SU-DHL-6 (cell line): ENCODE results near the gene HOMER2.

Experiments used
- H2AFZ ChIP-seq: fragments of 200-600 bp; sonication (generic); 2 replicates; pipeline ENCODE4 v1.6.1; 2014; ENCODE audit warnings: low read depth, mild to moderate bottlenecking, moderate library complexity, mixed read lengths, antibody characterized with exemption, low read length; ENCODE audit not compliant: severe bottlenecking
- H3F3A ChIP-seq: fragments of 200-600 bp; shearing (Covaris generic); 2 replicates; pipeline ENCODE4 v1.6.0; 2016; ENCODE audit warnings: antibody characterized with exemption, mild to moderate bottlenecking; ENCODE audit not compliant: insufficient read depth
- H3K27ac ChIP-seq: fragments of 200-600 bp; sonication (generic); 2 replicates; pipeline ENCODE4 v1.5.1; 2016; ENCODE audit warnings: low read depth, mild to moderate bottlenecking, low read length, moderate library complexity, mixed read lengths
- H3K27me3 ChIP-seq: fragments of 200-600 bp; sonication (generic), shearing (Covaris generic); 2 replicates; pipeline ENCODE4 v1.6.0; 2014; ENCODE audit warnings: mild to moderate bottlenecking, low read length
- H3K36me3 ChIP-seq: fragments of 200-600 bp; sonication (generic); 2 replicates; pipeline ENCODE4 v1.6.1; 2014; ENCODE audit warnings: mild to moderate bottlenecking, low read length, mixed read lengths
- H3K4me2 ChIP-seq: fragments of 300-600, 200-600 bp; shearing (Covaris generic), sonication (generic); 2 replicates; pipeline ENCODE4 v1.6.0; 2014; ENCODE audit warnings: low read length, low read depth, mild to moderate bottlenecking; ENCODE audit not compliant: poor library complexity, severe bottlenecking
- H3K4me3 ChIP-seq: fragments of 200-600 bp; sonication (generic); 2 replicates; pipeline ENCODE4 v1.5.1; 2014; ENCODE audit warnings: antibody characterized with exemption, low read length, mild to moderate bottlenecking, mixed read lengths; ENCODE audit not compliant: insufficient read depth, poor library complexity, severe bottlenecking
- H3K79me2 ChIP-seq: fragments of 200-600 bp; sonication (generic); 2 replicates; pipeline ENCODE4 v1.6.1; 2014; ENCODE audit warnings: mild to moderate bottlenecking, low read length, moderate library complexity; ENCODE audit not compliant: insufficient read depth
- H3K9ac ChIP-seq: fragments of 200-600 bp; sonication (generic); 2 replicates; pipeline ENCODE4 v1.7.0; 2014; ENCODE audit warnings: mild to moderate bottlenecking, low read length
- H3K9me2 ChIP-seq: fragments of 200-600 bp; sonication (generic); replicated peaks from 2 replicates; pipeline ENCODE4 v1.6.1; 2014; ENCODE audit warnings: low read length; ENCODE audit not compliant: insufficient read depth
- H3K9me3 ChIP-seq: fragments of 200-600 bp; sonication (generic); 2 replicates; pipeline ENCODE4 v1.6.1; 2014; ENCODE audit warnings: low read length, mixed read lengths; ENCODE audit not compliant: insufficient read depth
- H4K20me1 ChIP-seq: fragments of 200-600 bp; sonication (generic); 2 replicates; pipeline ENCODE4 v1.6.1; 2014; ENCODE audit warnings: low read depth, mild to moderate bottlenecking, antibody characterized with exemption, low read length, moderate library complexity, mixed read lengths
- EZH2phosphoT487 ChIP-seq: fragments of 200-600 bp; sonication (generic), shearing (Covaris generic); conservative IDR thresholded peaks from 2 replicates; pipeline ENCODE4 v1.6.1; 2018; ENCODE audit warnings: mild to moderate bottlenecking, antibody characterized with exemption, low read length, moderate library complexity, mixed read lengths
- TF ChIP-seq, protein P1 (sequence below): fragments of 200-600 bp; sonication (generic); IDR thresholded peaks from one replicate; pipeline ENCODE4 v1.5.1; 2017; ENCODE audit warnings: antibody characterized with exemption, mild to moderate bottlenecking, low read length, moderate library complexity; ENCODE audit not compliant: insufficient read depth, poor library complexity, severe bottlenecking

HOMER2 gene

DNA sequence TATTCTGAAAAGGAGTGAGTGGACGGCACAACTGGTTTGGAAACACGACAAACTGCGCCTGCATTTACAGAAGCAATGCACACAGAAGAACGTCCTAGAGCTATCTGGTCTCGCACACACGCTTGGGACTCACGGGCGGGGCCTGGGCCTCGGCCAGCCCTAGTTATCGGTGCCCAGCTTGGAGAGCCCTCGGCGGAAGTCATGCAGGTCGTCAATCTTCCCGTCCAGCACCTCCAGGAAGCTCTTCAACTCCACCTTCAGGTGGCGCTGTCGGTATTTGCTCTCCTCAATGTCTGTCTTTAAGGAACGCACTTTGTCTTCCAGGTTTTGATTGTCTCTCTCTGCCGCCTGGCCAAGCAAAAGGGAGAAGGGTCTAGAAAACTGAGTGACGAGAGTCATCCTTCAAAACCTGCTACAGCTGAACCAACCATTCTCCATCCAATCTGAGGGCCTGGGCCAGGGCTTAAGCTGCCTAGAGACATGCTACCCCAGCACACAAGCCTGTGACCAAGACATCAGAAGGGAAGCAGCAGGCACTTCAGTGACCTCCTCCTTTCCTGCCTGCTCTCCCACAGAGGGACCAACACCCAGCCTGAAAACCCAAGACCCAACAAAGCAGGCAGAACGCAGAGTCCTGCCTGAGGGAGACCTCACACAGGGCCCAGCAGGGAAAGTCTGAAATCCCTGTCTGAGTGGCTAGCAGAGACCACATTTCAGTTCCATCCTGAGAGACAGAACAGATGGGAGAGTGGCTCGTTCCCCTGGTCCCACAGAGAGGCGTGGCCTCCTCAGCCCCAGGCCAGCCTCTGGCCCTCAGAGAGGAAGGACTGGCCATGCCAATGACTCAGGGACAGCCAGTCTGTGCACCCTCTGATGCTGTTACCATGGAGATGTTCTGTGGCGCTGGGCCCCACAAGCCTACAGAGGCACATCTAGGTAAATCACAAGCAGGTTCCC, 102.7 kb downstream of the HOMER2 start:
- H3K79me2 ChIP-seq, result no peaks in the 10 kb centered on the region
- H3K4me2 ChIP-seq, result peak overlapping the region; percentile 14
- H3K9me2 ChIP-seq, result no peaks in the 10 kb centered on the region
- no peak overlapping the region for H3K27ac ChIP-seq
- no peaks in the 10 kb centered on the region for H3K36me3 ChIP-seq
- no peak overlapping the region for H3K4me3 ChIP-seq
- peaks cover 7% of the 10 kb centered on the region for H3F3A ChIP-seq
- no peaks in the 10 kb centered on the region for H4K20me1 ChIP-seq
- H3K9ac ChIP-seq, result 0 out of 2 replicates have a peak overlapping the region, but pooled peaks have one; percentile 25
- no peaks in the 10 kb centered on the region for H3K27me3 ChIP-seq
- no peak for TF ChIP-seq EZH2phosphoT487
- TF ChIP-seq, protein P1, sequence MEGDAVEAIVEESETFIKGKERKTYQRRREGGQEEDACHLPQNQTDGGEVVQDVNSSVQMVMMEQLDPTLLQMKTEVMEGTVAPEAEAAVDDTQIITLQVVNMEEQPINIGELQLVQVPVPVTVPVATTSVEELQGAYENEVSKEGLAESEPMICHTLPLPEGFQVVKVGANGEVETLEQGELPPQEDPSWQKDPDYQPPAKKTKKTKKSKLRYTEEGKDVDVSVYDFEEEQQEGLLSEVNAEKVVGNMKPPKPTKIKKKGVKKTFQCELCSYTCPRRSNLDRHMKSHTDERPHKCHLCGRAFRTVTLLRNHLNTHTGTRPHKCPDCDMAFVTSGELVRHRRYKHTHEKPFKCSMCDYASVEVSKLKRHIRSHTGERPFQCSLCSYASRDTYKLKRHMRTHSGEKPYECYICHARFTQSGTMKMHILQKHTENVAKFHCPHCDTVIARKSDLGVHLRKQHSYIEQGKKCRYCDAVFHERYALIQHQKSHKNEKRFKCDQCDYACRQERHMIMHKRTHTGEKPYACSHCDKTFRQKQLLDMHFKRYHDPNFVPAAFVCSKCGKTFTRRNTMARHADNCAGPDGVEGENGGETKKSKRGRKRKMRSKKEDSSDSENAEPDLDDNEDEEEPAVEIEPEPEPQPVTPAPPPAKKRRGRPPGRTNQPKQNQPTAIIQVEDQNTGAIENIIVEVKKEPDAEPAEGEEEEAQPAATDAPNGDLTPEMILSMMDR, result peak; percentile 54
- peak overlapping the region; percentile 62 for H2AFZ ChIP-seq
- H3K9me3 ChIP-seq, result no peaks in the 10 kb centered on the region

DNA sequence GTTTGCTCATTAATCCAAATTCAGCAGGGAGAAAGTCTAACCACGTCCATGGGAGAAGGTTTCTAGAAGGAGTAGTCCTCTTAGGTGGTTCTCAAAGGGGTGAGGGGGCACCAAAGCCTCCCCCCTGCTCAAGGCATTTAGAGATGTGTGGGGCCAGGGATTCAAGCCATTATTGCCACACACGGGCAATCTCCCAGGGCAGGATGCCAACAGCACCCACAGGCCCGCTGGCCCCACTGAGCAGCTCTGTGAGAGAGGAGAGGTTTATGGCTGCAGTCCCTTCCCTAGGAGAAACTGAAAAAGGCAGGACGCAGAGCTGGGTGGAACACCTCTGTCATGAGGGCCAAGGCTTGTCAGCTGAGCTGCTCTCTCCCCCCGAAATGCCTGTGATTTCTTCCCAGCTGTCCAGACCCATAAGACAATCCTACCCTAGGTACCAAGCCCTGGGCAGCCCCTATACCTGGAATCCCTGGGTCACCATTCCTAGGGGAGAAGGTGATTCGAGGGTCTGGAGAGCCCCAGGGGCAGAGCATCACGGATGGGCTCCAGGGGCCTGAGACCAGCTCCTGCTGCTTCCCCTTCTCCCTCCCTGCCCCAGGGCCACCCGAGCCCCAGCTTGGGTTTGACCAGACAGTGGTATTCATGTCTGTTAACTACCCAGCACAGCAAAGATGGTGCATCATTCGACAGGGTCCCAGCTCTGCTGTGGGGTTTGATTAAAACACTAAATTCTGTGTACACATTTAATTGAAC, 104.1 kb downstream of the HOMER2 start:
- H2AFZ ChIP-seq, result no peak overlapping the region
- peaks cover 13% of the 10 kb centered on the region for H3F3A ChIP-seq
- H3K9me3 ChIP-seq, result no peaks in the 10 kb centered on the region
- no peaks in the 10 kb centered on the region for H4K20me1 ChIP-seq
- TF ChIP-seq EZH2phosphoT487, result no peak
- TF ChIP-seq, protein P1, result no peak
- no peaks in the 10 kb centered on the region for H3K9me2 ChIP-seq
- H3K79me2 ChIP-seq, result no peaks in the 10 kb centered on the region
- no peaks in the 10 kb centered on the region for H3K27me3 ChIP-seq
- H3K9ac ChIP-seq, result no peak overlapping the region
- H3K4me3 ChIP-seq, result no peak overlapping the region
- no peak overlapping the region for H3K4me2 ChIP-seq
- no peak overlapping the region for H3K27ac ChIP-seq
- no peaks in the 10 kb centered on the region for H3K36me3 ChIP-seq

DNA sequence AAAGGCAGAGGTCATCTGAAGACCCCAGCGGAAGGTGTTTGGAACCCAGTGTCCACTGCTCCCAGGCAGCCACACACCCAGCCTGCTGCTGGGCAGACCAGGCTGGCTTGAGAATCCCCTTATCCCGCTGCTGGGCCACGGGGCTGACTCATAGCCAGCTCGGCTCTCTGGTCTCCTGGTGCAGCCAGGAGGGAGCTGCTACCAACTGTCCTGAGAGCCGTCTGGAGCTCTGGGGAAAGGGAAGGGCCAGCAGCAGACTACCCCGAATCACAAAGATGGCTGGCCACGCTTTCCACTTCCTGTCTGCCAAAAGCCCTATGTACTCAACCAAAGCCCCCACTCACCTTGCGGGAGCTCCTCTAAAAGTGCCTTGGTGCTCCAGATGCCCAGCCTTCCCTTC, 104.8 kb downstream of the HOMER2 start:
- peaks cover 13% of the 10 kb centered on the region for H3F3A ChIP-seq

More for the DNA sequence above, 104.8 kb downstream of the HOMER2 start:
- Histone ChIP-seq H3K27ac (no peak overlapping the region), H3K9me2 (no peaks in the 10 kb centered on the region), H3K79me2 (no peaks in the 10 kb centered on the region), H4K20me1 (no peaks in the 10 kb centered on the region), H3K9me3 (no peaks in the 10 kb centered on the region), H3K36me3 (no peaks in the 10 kb centered on the region), H3K4me2 (no peak overlapping the region), H3K4me3 (no peak overlapping the region), H3K27me3 (no peaks in the 10 kb centered on the region), H3K9ac (no peak overlapping the region), H2AFZ (no peak overlapping the region)
- TF ChIP-seq, protein P1, result no peak
- no peak for TF ChIP-seq EZH2phosphoT487
